ENCODE results near the gene AFAP1. TPM values are rescaled to one million over a fixed set of nuclear protein-coding genes. Genes with fewer than 3 reads are reported as not detected.
A peak's percentile ranks its signal among the peaks of the same experiment; 100 is the strongest.

The AFAP1 gene
- total and polyA plus RNA-seq, 2 of the 4 experiments (the other 2 are of a cell fraction), result 48.2 to 80.9 TPM

DNA sequence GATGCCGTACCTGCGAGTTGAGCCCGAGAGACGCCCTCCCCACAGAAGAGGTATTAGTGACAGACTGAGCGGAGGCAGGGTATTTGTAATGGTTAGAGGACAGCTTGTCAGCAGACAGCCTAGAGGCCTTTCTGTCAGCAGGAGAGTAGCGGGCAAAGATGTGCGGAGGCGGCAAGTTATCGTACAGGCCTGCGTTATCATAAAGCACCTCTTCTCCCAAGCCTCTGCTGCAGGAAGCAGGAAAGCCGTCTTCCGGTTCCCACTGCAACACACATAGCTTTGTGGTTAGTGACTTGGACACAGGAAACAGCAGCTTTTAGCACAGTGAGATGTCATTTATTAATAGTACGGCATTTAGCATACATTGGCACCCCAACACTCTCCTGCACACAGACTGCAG is 158.3 kb downstream of the AFAP1 start:
- H2BK5ac ChIP-seq (ENCODE audit: low read depth, low read length, poor library complexity, severe bottlenecking), result peak overlapping the region; percentile 10
- H2BK20ac ChIP-seq (ENCODE audit: low read depth, low read length), result no peak overlapping the region
- peak overlapping the region in 1 of 2 experiments; percentile 9; a peak in 1 of 4 replicates for H4K8ac ChIP-seq (ENCODE audit: low read depth in 2 of 2, low read length in 2 of 2)
- TF ChIP-seq NFE2L2 (IDR thresholded peaks at IDR 0.05; ENCODE audit: low read depth, low read length) (no peak), CHD1 (IDR thresholded peaks at IDR 0.05; ENCODE audit: low read depth, low read length) (no peak), FOS (IDR thresholded peaks at IDR 0.05; ENCODE audit: low read depth, low read length) (no peak), BHLHE40 (IDR thresholded peaks at IDR 0.05; ENCODE audit: low read depth, low read length) (no peak), MXI1 (IDR thresholded peaks at IDR 0.05; ENCODE audit: borderline replicate concordance, low read depth, low read length) (no peak)
- TF ChIP-seq, protein P1, sequence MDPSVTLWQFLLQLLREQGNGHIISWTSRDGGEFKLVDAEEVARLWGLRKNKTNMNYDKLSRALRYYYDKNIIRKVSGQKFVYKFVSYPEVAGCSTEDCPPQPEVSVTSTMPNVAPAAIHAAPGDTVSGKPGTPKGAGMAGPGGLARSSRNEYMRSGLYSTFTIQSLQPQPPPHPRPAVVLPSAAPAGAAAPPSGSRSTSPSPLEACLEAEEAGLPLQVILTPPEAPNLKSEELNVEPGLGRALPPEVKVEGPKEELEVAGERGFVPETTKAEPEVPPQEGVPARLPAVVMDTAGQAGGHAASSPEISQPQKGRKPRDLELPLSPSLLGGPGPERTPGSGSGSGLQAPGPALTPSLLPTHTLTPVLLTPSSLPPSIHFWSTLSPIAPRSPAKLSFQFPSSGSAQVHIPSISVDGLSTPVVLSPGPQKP (IDR thresholded peaks at IDR 0.05; ENCODE audit: borderline replicate concordance, low read depth, low read length), result no peak
- in situ Hi-C loops (cut with MboI; ENCODE audit: low sequenced_read_pairs), result no loop called here
- no peak overlapping the region for H3K23ac ChIP-seq (ENCODE audit: low read depth, low read length)
- H3K4me1 ChIP-seq (ENCODE audit: control insufficient read depth, insufficient read depth, low read length), result peaks cover 24% of the 10 kb centered on the region
- no peak for ATAC-seq (ENCODE audit: low read depth)
- intact Hi-C loops (cut with micrococcal nuclease), result no loop called here
- H3K79me1 ChIP-seq (ENCODE audit: low read depth in 1 of 2, low read length in 2 of 2), result peaks cover 47 to 89% of the 10 kb centered on the region in 2 experiments
- H3K9me3 ChIP-seq (ENCODE audit: control insufficient read depth, insufficient read depth, low read length), result no peaks in the 10 kb centered on the region
- H3K27me3 ChIP-seq (ENCODE audit: control insufficient read depth, insufficient read depth, low read length), result no peaks in the 10 kb centered on the region
- no peak overlapping the region for H2AK9ac ChIP-seq (replicated peaks; ENCODE audit: low read depth, low read length, poor library complexity)
- H4K20me1 ChIP-seq (ENCODE audit: insufficient read depth, low read length), result peaks cover 35% of the 10 kb centered on the region
- H4K91ac ChIP-seq (ENCODE audit: insufficient read depth, low read depth, low read length), result no peak overlapping the region
- H3K27ac ChIP-seq (ENCODE audit: insufficient read depth, low read length), result no peak overlapping the region
- BruUV-seq (replicated peaks), result no TSS peak
- 60% methylated on average over 3 of the region's 13 CpGs; no CpG with 5 or more reads in 1 of the 2 experiments for WGBS, 2 experiments (ENCODE audit: extremely low coverage in 2 of 2, insufficient read length in 1 of 2)
- H4K5ac ChIP-seq (ENCODE audit: low read depth, low read length), result no peak overlapping the region
- H2BK120ac ChIP-seq (ENCODE audit: low read depth, low read length), result no peak overlapping the region; the same call in 1 of the 2 replicates
- ChIA-PET CTCF (no interaction called here), POLR2A (ENCODE audit: unreplicated experiment) (no interaction called here)
- H2BK15ac ChIP-seq (ENCODE audit: low read depth, low read length), result no peak overlapping the region
- no peak overlapping the region for H3K4ac ChIP-seq (ENCODE audit: low read depth, low read length)
- no peak overlapping the region for H3K4me3 ChIP-seq (ENCODE audit: insufficient read depth, low read depth, low read length)
- no peak overlapping the region for H2AFZ ChIP-seq (replicated peaks; ENCODE audit: low read length, poor library complexity)
- peak overlapping the region; percentile 8; the same call in 1 of the 2 replicates for H3K14ac ChIP-seq (replicated peaks; ENCODE audit: low read depth, low read length)
- H3K9ac ChIP-seq (ENCODE audit: low read depth, low read length), result no peak overlapping the region
- peaks cover 11% of the 10 kb centered on the region for H3K9me1 ChIP-seq (ENCODE audit: insufficient read depth, low read length)
- DNase-seq, result peak; percentile 71
- H2AK5ac ChIP-seq (ENCODE audit: low read depth, low read length), result no peak overlapping the region
- H3K4me2 ChIP-seq (ENCODE audit: low read depth, low read length), result no peak overlapping the region
- H3K18ac ChIP-seq (ENCODE audit: low read depth, low read length), result no peak overlapping the region
- dilution Hi-C loops (cut with HindIII; ENCODE audit: low sequenced_read_pairs, unreplicated experiment), result no loop called here
- no peak overlapping the region for H3K56ac ChIP-seq (ENCODE audit: extremely low read depth, insufficient read depth, low read length)
- peaks cover 64% of the 10 kb centered on the region for H3K36me3 ChIP-seq (ENCODE audit: control insufficient read depth, insufficient read depth, low read length)

Data from IMR-90 (cell line).